Psoas muscle (tissue), 8 donors: ENCODE data around the gene PDE6A. TPM values are rescaled to one million over a fixed set of nuclear protein-coding genes. Genes with fewer than 3 reads are reported as not detected.

Experiments
- ATAC-seq, 4 donors: fragments of 200-7000 bp; cut with Tn5 transposase; one replicate each; pipeline ENCODE4 v1.9.1; 2020; ENCODE audit warnings: moderate library complexity in 3 of 4, mild to moderate bottlenecking in 2 of 4
- DNase-seq, 2 donors: peaks; one replicate each; pipeline ENCODE4 v3.0.0-alpha.2; 2020
- H3K27ac ChIP-seq: fragments of 200-600 bp; one replicate; pipeline ENCODE4 v1.8.0; 2022
- H3K27me3 ChIP-seq, 3 donors: fragments of 200-600 bp in 1 of 3; one replicate each; pipeline versions ENCODE4 v1.6.1 to v1.8.0; 2013 to 2022; ENCODE audit warnings: low read length in 2 of 3, mild to moderate bottlenecking in 2 of 3, moderate library complexity in 1 of 3; ENCODE audit not compliant: insufficient read depth in 3 of 3
- H3K36me3 ChIP-seq, 2 donors: fragments of 200-600 bp in 1 of 2; one replicate each; pipeline versions ENCODE4 v1.6.1 to v1.8.0; 2013 to 2022; ENCODE audit warnings: low read depth in 1 of 2, mild to moderate bottlenecking in 1 of 2, moderate library complexity in 1 of 2; ENCODE audit not compliant: insufficient read depth in 1 of 2
- H3K4me1 ChIP-seq: fragments of 200-600 bp; one replicate; pipeline ENCODE4 v1.8.0; 2022
- H3K4me3 ChIP-seq: fragments of 200-600 bp; one replicate; pipeline ENCODE4 v1.8.0; 2022; ENCODE audit warnings: mild to moderate bottlenecking
- H3K9me3 ChIP-seq: fragments of 200-600 bp; one replicate; pipeline ENCODE4 v1.8.0; 2022
- CTCF ChIP-seq: fragments of 200-600 bp; IDR thresholded peaks from one replicate; pipeline ENCODE4 v1.8.0; 2022; ENCODE audit warnings: antibody characterized with exemption
- WGBS, 3 donors: extraction: QIAGEN DNeasy Blood & Tissue Kit; methylation state at CpG; one replicate each; pipeline versions ENCODE4 v1.1.6 to v1.1.7; 2013; 5-methylcytosine and 5-hydroxymethylcytosine counted together
- intact Hi-C, 2 donors: fragments of 100-400 bp; cut with DNase I; formaldehyde crosslinking; loops; one replicate each; pipeline versions ENCODE4 v1.11.0 to v1.14.2; 2022
- polyA plus RNA-seq, 3 donors: library from polyadenylated mRNA; stranded (reverse); fragments of 200-250 nt; gene quantifications; one replicate each; pipeline ENCODE4 v1.2.3, GENCODE V29; 2013
- total RNA-seq, 4 donors: library from RNA; stranded (reverse); fragmentation: NEBNext Ultra II Directional in 2 of 4; extraction: Animal tissue kit (Norgen Biotek cat#: 25700) in 2 of 4; gene quantifications; one replicate each; pipeline versions ENCODE4 v1.2.1 to v1.2.4, GENCODE V29; 2021 to 2023
- donor health status: healthy with polysubstance abuse.
- donor health status: DM: no; HTN: no; CAD: no; lungs with moderate emphysema.
- donor health status: Bipolar disorder and iron deficiency.
- donor health status: healthy.
- donor health status: DM: yes; HTN: yes; CAD: no.
- donor health status: DM: no; HTN: no; CAD: no.
- donor health status: DM: no; HTN: no; CAD: no.
- donor health status: DM: yes; HTN: yes; CAD: no.

The PDE6A gene
- total and polyA plus RNA-seq, 7 donors: 0.04 to 0.26 (median 0.10) TPM

- H3K36me3 ChIP-seq: peaks cover 6 to 84% of the 10 kb centered on the region in 2 donors
These were observed 108.0 kb downstream of the PDE6A start for GRCh38 chr5:149836451-149837139.

GRCh38 chr5:149834246-149834855 lies 110.2 kb downstream of the PDE6A start:
- WGBS, 3 donors: 54 to 58% (median 54%) methylated on average over 5 of the region's 5 CpGs
- peaks cover 6 to 75% of the 10 kb centered on the region in 2 donors for H3K36me3 ChIP-seq
- no peak overlapping the region for H3K4me3 ChIP-seq
- H3K27ac ChIP-seq: no peak overlapping the region
- DNase-seq: no peak
- no peaks in the 10 kb centered on the region for H3K27me3 ChIP-seq
- H3K4me1 ChIP-seq: peaks cover 6% of the 10 kb centered on the region
- no peaks in the 10 kb centered on the region for H3K9me3 ChIP-seq
- peak; percentile 47 to 80 (median 68) for ATAC-seq
- peak; percentile 69 for TF ChIP-seq CTCF
- intact Hi-C loops: loop anchor here in 1 of 2 donors (1.0 to 5.0 kb wide), 3 partner anchors 77 to 156 kb away; partner anchors contain the start of gene SLC26A2

More at GRCh38 chr5:149836451-149837139, 108.0 kb downstream of the PDE6A start:
- no peaks in the 10 kb centered on the region for H3K9me3 ChIP-seq
- no peak for ATAC-seq
- TF ChIP-seq CTCF: no peak
- H3K4me3 ChIP-seq: no peak overlapping the region
- no peaks in the 10 kb centered on the region for H3K27me3 ChIP-seq
- intact Hi-C loops: no loop called here
- no peak for DNase-seq
- 86 to 91% (median 88%) methylated on average over 18 of the region's 18 CpGs for WGBS, 3 donors
- peaks cover 4% of the 10 kb centered on the region for H3K4me1 ChIP-seq
- no peak overlapping the region for H3K27ac ChIP-seq

- 86 to 91% (median 86%) methylated on average over 30 of the region's 30 CpGs for WGBS, 3 donors
- Histone ChIP-seq H3K36me3 (peaks cover 6 to 64% of the 10 kb centered on the region in 2 donors), H3K27ac (no peak overlapping the region), H3K4me3 (no peak overlapping the region), H3K4me1 (peaks cover 12% of the 10 kb centered on the region), H3K9me3 (no peaks in the 10 kb centered on the region), H3K27me3 (no peaks in the 10 kb centered on the region)
- intact Hi-C loops: loop anchor here (2.0 to 5.0 kb wide), 3 partner anchors 76 to 158 kb away; partner anchors contain the start of gene SLC26A2 (in 1 of the 2)
- TF ChIP-seq CTCF: no peak
- DNase-seq: no peak
- ATAC-seq: no peak
These were observed 111.3 kb downstream of the PDE6A start for GRCh38 chr5:149833116-149833827.

DNA sequence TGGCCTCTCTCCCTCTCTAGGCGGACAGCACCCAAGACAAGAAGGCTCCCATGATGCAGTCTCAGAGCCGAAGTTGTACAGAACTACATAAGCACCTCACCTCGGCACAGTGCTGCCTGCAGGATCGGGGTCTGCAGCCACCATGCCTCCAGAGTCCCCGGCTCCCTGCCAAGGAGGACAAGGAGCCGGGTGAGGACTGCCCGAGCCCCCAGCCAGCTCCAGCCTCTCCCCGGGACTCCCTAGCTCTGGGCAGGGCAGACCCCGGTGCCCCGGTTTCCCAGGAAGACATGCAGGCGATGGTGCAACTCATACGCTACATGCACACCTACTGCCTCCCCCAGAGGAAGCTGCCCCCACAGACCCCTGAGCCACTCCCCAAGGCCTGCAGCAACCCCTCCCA lies 112.0 kb downstream of the PDE6A start:
- no peaks in the 10 kb centered on the region for H3K27me3 ChIP-seq
- no peak overlapping the region for H3K4me3 ChIP-seq
- ATAC-seq: no peak
- no peak overlapping the region for H3K27ac ChIP-seq
- H3K4me1 ChIP-seq: peaks cover 18% of the 10 kb centered on the region
- peaks cover 6 to 65% of the 10 kb centered on the region in 2 donors for H3K36me3 ChIP-seq
- DNase-seq: no peak
- TF ChIP-seq CTCF: no peak
- intact Hi-C loops: loop anchor here (2.0 to 5.0 kb wide), 3 partner anchors 75 to 158 kb away; partner anchors contain the start of gene SLC26A2 (in 1 of the 2)
- H3K9me3 ChIP-seq: no peaks in the 10 kb centered on the region
- WGBS, 3 donors: 92 to 94% (median 93%) methylated on average over 12 of the region's 12 CpGs
